Hematopoietic multipotent progenitor cell treated with erythropoietin and hydrocortisone succinate and interleukin-3 and kit ligand, for 15 days (in vitro differentiated cells): ENCODE data around the gene TAS1R2.
"Not testable (repeated sequence)": the region's sequence is repeated elsewhere in the genome, so short reads cannot be mapped to it uniquely, and the experiment has no call there.

Experiments used
- DNase-seq: peaks from one replicate; pipeline ENCODE4 v3.0.0-alpha.2; 2015; ENCODE audit warnings: low spot score

TAS1R2 gene

DNA sequence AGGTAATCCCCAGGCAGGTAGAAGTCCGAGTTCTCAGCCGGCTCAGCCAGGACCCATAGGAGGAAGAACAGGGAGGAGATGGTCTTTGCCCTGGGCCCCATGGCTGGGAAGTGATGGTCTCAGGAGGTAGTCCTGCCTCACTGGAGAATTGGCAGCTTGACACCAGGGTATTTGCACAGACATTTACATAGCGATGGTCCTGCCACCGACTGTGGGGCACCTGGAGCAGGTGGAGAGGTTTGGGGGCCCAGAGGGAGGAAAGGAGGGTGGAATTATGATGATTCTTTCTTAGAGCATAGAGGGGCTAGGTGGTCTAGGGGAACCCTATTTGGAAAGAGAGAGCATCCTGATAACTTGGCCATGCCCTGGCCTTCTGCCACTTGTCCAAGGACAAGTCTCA is at the start of gene TAS1R2:
TSS of gene TAS1R2 (minus strand) at position 101 of the 400 bp plus-strand sequence. CDS start at position 101, 0 bp downstream.
- DNase-seq, result no peak

DNA sequence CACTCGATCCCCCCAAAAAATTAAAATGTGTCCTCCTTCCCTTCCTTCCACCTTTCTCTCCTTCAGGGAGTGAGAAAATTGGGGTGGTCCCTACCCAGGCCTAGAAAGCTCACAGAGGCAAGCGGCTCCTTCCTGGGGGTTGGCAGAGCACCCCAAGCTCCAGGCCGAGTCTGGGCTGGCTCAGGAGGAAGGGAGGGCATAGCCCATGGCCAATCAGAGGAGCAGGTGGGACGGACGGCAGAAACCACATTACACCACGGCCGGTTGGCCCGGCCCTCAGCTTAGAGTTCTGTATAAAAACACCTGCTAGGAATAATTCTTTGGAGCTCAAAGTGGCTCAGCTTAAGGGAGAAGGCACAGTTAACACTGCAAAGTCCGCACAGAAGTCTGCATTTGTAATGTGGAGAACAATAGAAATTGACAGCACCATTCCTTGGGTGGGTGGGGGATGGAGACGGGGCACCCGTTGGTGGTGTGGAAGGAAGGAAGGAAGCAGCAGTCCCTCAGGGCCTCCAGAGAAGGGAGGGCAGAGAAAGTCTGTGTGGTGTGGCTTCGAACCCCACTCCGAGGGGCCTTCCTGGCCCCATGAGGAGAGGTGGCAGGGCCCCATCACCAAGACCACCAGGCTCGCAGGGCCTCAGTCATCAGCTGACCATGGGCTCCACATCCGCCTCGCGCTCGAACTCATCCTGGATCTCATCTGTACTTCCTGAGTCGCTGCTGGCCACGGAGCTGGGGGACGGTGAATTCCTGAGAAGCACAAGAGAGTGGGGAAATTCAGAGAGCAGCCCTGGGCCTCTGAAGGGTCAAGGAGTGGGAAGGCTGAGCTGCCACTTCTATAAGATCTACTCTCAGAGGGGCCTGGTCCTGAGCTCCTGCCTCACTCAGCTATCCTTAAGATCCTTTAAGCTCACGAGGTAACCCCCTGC is 48.7 kb upstream of the TAS1R2 start:
- DNase-seq, result peak; percentile 64

DNA sequence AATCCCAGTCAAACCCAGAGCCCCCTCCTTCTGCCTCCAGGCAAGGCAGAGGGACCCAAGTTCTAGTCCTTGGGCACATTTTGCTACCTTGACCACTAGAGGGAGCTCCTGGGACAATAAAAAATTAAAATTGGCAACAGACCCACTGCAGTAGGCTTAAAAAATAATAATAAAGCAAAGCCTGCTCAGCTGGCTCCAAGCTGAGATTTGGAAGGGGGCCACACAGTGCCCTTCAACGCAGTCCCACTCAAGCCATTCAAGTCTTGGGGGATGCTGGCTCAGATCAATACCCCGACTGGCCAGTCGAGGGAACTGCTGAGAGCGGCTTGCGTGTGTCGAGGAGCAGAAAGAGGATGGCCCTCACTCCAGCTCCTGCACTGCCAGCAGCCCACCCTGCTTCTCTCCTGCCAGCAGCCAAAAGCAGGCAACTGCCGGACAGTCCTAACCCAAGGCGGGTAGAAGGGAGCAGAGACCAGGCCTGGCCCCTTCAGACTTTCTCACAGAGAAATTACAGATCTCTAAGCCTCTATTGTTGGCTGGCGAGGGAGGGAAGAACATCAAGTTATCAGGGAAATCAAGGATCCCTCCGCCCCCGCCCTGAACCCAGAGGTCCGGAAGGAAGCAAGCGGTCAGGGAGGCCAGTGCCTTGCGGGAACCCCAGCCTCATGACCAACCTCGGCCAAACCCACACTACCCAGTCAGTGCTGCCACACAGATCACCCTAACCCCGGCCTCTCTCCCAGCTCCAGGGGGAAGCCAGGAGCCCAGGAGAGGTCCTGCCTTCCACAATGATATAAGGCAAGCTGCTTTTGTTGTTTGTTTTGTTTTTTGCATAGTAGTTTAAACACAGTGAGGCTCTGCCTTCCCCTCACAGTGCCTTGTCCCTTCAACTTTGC is 47.8 kb upstream of the TAS1R2 start:
- peak; percentile 82 for DNase-seq

DNA sequence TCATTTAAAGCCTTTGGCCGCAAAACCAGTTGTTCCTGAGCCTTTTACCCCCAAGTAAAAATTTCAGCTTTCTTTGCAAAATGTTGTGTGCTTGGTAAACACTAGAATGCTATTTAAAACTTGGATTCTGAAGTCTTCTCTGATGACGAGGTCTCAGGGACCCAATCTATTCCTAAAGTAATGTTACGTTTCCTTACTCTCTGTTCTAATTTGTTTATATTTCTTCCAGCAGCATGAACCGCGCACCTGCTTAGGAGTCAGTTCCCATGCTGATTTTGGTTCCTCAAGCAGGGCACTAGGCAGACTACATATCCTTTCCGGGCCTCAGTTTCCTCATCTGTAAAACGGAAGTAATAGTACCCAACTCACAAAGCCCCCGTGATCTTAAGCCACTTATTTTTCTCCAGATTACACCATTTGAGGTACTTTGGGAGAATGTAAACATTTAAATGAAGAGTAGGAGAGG is 43.9 kb upstream of the TAS1R2 start:
- no peak for DNase-seq

DNA sequence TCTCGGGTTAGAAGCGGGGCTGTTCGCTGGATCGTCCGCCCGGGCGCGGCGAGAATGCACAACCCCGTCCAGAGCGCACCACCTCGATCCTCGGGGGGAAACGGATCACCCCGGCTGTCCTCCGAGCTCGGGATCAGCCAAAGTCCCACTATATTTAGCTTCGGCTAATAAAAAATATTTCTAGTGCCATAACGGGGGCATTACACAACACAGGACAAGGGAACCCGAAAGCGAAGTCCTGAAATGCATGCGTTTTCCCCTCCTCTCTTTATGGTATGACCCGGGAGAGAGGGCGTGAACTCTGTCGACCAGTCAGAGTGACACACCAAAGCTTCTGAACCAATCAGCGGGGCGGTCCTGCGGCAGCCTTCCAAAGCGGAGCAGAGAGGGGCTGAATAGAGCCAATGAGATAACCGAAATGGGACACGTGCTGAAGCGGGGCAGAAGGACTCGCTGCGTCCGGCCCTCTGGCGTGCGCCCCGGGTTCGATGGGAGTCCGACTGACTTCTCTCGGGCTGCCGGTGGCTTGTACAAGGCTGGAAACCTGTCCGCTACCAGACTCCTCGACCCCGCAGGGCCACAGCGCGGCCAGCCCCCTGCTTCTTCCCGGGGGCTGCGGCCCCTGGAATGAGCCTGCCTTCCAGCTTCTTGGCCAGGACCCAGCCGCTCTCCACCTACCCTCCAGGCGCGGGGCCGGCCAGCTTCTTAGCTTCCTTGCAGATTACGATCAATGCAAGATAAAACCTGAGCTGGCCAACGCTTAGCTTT is 43.2 kb upstream of the TAS1R2 start, which contains the start of gene ALDH4A1:
TSS of gene ALDH4A1 (minus strand) at position 33 of the 768 bp plus-strand sequence. CDS start at position 1, 32 bp downstream.
- DNase-seq, result peak; percentile 98

DNA sequence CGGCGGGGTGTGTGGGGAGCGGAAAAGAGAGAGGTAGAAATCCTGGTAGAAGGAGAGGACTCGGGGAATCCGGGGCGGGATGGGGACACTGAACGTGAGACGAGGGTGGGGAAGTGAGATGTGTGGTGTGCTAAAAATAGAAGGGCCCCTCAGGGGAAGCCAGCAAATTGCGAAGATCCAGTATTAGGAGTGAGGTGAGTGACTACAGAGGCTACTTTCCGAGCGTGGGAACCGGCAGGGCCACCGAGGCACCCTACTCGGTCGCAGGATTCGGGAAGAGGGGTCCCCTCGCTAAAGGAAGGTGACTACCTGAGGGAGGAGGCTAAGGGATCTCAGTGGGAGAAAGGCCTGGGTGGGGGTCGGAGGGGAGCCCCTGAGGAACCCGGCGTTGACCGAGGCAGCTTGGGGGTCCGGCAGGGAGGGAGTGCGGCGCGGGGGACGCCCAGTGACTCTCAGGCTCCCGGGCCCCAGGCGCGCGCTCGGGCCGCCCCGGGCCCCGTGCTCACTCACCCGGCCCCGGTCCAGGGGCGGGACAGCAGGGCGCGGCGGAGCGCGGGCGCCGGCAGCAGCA is 42.6 kb upstream of the TAS1R2 start:
- DNase-seq, result no peak

DNA sequence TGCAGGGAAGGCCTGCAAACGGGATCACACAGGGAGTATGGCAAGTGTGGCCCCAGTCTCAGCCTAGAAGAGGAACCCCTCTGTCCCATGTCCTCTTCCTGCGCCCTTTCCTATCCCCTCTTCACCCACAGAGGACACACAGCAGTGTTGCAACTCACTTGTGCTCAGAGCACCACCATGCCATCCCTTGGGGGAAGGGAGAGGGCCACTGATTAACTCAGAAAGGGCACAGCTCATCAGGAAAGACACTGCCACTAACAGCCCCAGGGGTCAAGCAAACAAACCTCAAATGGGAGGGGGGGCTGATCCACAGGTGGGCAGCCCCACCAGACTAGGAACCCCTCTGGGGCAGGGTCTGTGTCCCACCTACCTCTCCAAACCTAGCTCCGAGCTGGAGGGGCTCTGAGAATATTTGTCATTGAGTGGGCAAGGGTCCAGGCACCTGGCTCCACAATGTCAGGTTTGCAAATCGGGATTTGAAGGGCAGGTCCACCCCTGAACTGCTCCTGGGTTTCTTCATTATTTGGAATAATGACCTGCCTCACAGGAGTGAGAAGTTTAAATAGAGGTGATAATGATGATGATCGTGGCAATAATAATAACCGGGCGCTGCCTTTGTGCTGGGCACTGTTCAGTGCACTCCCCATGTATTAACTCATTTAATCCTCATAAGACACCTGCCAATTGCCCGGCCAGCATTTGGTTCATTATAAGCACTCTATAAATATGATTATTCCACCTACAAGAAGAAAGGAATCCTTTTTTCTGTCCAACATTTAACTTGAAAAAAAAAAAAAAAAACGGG is 41.9 kb upstream of the TAS1R2 start:
- no peak for DNase-seq

DNA sequence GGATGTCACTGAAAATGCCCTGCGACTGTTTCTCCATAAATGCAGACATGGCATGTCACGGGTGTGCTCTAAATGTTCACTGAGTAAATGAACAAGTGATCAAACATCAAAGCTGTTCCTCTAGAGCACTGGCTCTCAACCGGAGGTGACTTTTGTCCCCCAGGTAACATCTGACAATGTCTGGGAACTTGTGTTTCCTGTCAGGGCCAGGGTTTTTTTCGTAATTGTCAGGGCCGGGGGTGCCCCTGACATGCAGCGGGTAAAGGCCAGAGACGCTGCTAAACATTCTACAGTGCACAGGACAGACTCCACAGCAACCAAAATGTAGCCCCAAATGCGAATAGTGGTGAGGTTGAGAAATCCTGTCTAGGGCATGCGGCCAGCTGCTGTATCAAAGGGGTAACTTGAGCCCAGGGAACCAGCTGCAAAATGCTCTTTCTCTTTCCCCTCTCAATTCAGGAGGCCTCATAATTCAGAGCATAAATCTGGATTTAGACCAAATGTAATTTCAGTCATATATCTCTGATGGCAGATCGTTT is 40.9 kb upstream of the TAS1R2 start:
- DNase-seq, result no peak

DNA sequence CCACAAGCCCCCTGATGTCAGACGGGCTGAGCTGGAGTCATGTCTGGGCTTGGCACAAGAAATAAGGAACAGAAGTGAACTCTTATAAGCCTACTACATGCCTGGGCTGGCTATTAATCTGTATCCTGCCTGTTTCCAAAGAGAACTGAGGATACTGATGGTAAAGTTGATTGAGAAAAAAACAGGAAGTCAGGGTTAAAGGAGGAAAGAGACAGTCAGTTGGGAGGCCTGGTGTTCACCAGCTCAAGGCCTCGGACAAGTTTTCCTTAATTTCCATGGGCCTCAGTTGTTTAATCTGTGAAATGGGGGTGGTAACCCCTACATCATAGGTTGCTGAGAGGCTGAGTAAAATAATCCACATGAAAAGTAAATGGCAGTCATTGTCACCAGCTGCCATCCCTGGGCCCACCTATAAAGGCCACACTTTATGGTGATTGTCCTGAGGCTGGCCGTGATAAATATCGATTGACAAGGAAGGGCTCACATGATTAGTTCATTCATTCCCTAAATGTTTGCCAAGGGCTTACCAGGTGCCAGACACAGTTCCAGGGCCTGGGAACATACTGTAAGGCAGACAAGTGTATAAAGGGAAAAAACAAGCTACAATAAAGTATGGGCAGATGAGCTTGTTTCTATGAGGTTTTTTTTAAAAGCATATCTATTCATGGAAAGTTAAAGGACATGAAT is 40.0 kb upstream of the TAS1R2 start:
- no peak for DNase-seq

DNA sequence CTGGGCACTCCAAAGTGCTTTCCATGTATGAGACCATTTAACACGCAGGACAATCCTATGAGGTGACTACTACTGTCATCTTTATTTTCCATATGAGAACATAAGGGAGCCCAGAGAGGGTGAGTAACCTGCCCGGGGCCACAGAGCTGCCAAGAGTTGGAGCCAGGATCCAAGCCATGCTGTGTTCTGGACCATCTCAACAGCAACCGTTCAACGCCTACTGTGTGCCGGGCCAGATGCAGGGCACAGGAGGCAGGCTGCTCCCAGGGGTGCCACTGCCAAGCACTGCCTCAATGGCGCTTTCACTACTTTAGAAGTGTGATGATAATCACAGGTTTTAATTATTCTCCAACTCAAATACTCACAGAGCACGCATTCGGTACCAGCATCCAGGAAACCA is 39.1 kb upstream of the TAS1R2 start:
- DNase-seq, result no peak

DNA sequence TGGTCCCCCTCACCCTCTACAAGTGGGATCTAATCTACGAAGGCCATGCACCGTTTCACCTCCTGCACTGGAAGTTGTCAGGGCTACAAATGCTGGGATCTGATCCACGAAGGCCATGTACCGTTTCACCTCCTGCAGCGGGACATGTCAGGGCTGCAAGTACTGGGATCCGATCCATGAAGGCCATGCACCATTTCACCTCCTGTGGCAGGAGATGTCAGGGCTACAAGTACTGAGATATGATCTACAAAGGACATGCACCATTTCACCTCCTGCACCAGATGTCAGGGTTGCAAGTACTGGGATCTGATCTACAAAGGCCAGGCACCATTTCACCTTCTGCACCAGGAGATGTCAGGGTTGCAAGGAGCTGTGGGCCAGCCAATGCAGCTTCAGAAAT is 35.9 kb upstream of the TAS1R2 start:
- DNase-seq, result no peak

DNA sequence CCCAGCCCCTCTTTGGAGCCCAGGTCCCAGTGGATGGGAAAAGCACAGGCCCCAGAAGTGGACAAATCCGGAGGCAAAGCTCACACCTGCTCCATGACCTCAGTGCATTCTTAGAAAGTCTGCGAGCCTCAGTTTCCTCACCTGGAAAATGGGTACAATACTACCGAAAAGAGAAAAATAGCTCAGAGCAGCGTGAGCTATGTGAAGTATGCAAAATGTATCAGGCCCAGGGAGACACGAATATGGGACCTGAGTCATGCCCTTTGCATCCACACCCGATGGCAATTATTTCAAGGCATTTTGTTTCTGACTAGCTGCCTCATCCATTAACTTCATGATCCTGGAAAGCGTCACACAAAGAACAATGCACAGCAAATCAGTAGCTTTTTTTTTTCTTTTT is 33.7 kb upstream of the TAS1R2 start:
- no peak for DNase-seq

DNA sequence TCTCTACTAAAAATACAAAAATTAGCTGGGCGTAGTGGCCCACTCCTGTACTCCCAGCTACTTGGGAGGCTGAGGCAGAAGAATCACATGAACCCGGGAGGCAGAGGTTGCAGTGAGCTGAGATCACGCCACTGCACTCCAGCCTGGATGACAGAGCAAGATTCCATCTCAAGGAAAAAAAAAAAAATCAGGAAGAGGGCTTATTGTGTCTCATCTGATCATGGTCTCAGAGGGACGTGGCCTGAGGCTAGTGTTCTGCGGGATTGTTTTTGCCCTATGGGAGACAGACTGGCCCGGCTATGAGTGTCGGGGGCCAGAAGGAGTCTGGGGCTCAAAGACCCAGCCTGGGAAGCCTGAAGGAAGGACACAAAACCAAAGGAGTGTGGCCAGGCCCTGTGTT is 32.4 kb upstream of the TAS1R2 start:
- not testable (repeated sequence) for DNase-seq

DNA sequence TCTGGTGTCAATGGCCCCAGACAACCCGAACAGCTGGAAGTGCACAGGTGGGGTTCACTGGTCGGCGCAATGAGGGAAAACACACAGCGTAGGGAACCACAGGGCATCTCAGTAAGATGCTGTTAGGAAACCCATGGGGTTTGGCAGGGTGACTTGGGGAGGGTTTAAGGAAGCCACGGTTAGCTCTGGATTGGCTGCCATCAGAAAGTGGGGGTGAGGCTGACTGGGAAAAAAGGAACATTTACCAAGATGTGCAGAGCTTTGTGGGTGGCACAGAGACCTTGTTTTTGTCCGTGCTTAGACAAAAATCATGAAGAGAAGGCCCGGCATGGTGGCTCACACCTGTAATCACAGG is 31.9 kb upstream of the TAS1R2 start:
- DNase-seq, result no peak

DNA sequence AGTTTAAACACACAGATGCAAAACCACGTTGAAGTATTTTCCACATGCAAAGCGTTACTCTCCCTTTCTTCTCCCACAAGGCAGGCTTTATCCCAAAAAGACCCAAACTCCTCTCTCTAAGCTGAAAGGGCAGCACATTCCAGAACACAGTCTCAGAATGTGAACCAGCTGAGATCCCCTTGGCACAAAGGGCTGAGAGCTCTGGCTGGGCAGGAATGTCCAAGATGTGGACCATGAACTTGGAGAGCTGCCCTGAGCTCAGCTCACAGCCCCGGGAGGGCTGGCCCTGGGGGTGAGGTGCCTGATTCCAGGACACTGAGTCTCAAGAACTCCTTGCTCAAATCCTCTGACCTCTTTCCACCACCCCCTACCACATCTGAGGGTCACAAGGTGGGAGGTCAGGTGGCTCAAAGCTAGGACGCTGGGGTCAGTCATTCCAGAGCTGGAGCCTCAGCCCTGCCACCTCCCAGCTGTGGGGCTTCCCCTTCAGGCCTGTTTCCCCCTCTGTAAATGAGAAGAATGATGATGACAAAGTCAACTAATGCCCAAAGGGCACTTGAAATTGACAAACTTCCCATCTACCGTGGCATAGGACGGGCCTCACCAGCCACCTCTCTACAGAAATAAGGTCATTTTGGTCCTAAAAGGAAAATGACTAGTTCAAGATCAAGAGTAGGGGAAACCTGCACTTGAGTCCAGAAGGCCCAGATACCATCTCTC is 31.4 kb upstream of the TAS1R2 start:
- no peak for DNase-seq

DNA sequence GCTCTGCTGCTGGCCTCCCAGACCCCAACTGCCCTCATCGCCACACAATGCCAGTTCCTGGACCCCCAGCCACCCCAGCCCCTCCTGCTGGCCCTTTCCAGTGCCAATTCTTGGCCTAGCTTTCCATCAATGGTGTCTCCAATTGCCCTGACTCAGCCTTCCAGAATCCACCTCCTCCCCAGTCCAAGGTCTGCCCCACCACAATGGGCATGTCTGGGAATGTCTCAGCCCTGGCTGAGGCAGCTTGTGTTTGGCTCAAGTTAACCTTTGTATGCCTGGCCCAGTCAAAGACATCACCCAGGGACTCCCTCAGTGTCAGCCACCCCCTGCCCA is 26.5 kb upstream of the TAS1R2 start:
- no peak for DNase-seq

DNA sequence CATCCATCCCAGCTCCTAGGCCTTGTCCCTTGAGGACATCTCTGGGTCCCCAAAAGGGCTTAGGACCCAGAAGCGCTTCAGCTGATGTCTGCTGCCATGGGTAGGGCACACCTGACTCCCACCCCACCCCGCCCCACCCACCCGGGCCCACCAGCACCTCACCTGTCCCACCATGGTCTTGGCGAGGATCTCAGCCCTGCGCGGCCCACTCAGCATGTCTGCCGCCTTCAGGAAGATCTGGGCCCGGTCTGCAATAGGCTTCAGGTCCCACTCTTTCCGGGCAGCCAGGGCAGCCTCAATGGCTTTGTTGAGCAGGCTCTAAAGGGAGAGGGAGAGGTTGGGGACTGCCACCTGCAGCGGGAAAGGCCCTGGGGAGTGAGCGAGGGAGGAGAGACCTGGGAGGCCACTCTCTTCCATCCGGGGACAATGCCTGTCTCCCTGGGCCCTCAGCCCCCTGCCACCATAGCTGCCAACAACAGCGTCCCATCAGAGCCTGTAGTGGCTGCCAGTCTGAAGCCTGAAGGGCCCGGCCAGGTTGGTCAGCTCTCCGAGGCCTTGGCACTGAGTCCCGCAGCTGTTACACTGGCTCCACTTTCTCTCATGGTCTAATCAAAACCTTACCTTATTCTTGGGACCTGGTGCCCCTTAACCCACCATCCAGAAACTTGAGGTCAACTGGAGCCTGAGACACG is 26.0 kb upstream of the TAS1R2 start:
- DNase-seq, result no peak

DNA sequence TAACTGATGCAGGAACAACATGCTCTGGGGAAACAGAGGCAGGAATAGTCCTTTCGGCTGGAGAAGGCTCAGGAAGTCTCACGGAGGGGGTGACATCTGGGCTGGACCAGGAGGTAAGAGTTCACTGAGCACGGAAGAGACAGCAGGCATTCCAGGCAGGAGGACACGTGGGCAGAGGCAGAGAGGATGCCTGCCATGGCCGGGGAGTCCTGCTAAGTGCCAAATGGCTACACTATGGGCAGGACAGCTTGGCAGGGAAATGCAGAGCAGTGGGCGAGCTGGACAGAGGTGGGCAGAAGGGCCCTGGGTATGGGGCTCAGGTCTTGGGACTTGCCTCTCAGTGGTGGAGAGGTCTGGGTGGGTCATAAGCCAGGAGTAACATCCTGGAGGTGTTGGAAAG is 25.3 kb upstream of the TAS1R2 start:
- no peak for DNase-seq

DNA sequence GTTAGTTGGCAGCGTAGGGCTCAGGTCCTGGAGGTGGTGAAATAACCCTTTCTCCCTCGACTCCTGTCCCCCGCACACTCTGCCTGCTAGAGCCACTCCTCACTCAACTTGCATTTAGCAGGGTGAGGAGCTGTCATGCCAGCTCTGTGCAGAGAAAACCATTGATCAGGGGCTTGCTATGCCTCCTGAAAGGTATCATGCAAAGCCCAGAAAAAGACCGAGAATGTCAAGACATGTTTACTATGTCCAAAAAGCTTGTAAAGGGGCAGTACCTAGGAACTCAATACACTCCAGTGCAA is 24.9 kb upstream of the TAS1R2 start:
- no peak for DNase-seq
